H1 (cell line): ENCODE data around the gene SESN3. TPM values are rescaled to one million over a fixed set of nuclear protein-coding genes. Genes with fewer than 3 reads are reported as not detected.

Source experiments
- CTCF ChIA-PET: fragments of 300-600 bp; sonication (Branson Sonifier 250); formaldehyde crosslinking; loops from one replicate; lab custom pipeline; 2021; ENCODE audit not compliant: partially characterized antibody; lab: Charles Lee
- POLR2A ChIA-PET: fragments of 300-600 bp; sonication (Branson Sonifier 250); formaldehyde crosslinking; loops from one replicate; lab custom pipeline; 2021; ENCODE audit warnings: inconsistent platforms; ENCODE audit not compliant: partially characterized antibody; lab: Charles Lee
- DNase-seq, 2 experiments: peaks; one replicate each; pipeline versions ENCODE4 v3.0.0 to v3.0.0-alpha.2; 2010 to 2022; ENCODE audit warnings: low spot score in 2 of 2, low read depth in 1 of 2, mixed read lengths in 1 of 2
- FAIRE-seq: peaks from 2 replicates; lab custom pipeline; 2011; peaks lifted over from hg19 to GRCh38; lab: Jason Lieb, UNC
- H2AFZ ChIP-seq: 2 replicates; pipeline ENCODE4 v1.8.1; 2012; ENCODE audit warnings: low read length, inconsistent platforms
- H2AK5ac ChIP-seq: 2 replicates; pipeline ENCODE4 v1.6.1; 2013; ENCODE audit warnings: low read depth, low read length
- H2BK120ac ChIP-seq: replicated peaks from 2 replicates; pipeline ENCODE3; 2013; ENCODE audit warnings: low read depth, low read length, inconsistent platforms
- H2BK12ac ChIP-seq: 2 replicates; pipeline ENCODE4 v1.6.1; 2013; ENCODE audit warnings: low read depth, low read length
- H2BK15ac ChIP-seq: 2 replicates; pipeline ENCODE4 v1.6.1; 2013; ENCODE audit warnings: low read length
- H2BK20ac ChIP-seq: 2 replicates; pipeline ENCODE4 v1.6.1; 2013; ENCODE audit warnings: low read length
- H2BK5ac ChIP-seq: 2 replicates; pipeline ENCODE4 v1.6.1; 2013; ENCODE audit warnings: low read depth, low read length
- H3K14ac ChIP-seq: 2 replicates; pipeline ENCODE4 v1.6.1; 2013; ENCODE audit warnings: inconsistent platforms; ENCODE audit not compliant: insufficient read length
- H3K18ac ChIP-seq: 2 replicates; pipeline ENCODE4 v1.6.1; 2013; ENCODE audit warnings: low read length; ENCODE audit errors: extremely low read depth
- H3K23ac ChIP-seq: 2 replicates; pipeline ENCODE4 v1.6.1; 2013; ENCODE audit warnings: inconsistent platforms; ENCODE audit not compliant: insufficient read length
- H3K23me2 ChIP-seq: 2 replicates; pipeline ENCODE4 v1.6.1; 2013; ENCODE audit warnings: low read depth, low read length
- H3K27ac ChIP-seq: 2 replicates; pipeline ENCODE4 v1.6.1; 2011; ENCODE audit warnings: low read depth, low read length, inconsistent platforms
- H3K27me3 ChIP-seq, 4 experiments: replicated peaks in 1 of 4; 1 replicate in 1 of 4; 2 replicates in 3 of 4; pipeline versions ENCODE4 v1.6.1 to v1.8.1; 2011 to 2013; ENCODE audit warnings: low read length in 3 of 4, mild to moderate bottlenecking in 3 of 4, inconsistent platforms in 2 of 4, mixed read lengths in 2 of 4, moderate library complexity in 1 of 4; ENCODE audit not compliant: control insufficient read depth in 3 of 4, insufficient read depth in 3 of 4; ENCODE audit errors: extremely low read depth in 1 of 4
- H3K36me3 ChIP-seq, 4 experiments: 2 replicates each; pipeline versions ENCODE4 v1.6.1 to v1.8.1; 2011 to 2013; ENCODE audit warnings: mild to moderate bottlenecking in 4 of 4, low read length in 3 of 4, moderate library complexity in 2 of 4, control low read depth in 1 of 4, inconsistent platforms in 1 of 4; ENCODE audit not compliant: insufficient read depth in 4 of 4, control insufficient read depth in 2 of 4
- H3K4ac ChIP-seq: replicated peaks from 2 replicates; pipeline ENCODE3; 2013; ENCODE audit warnings: low read length, low read depth, mixed read lengths, inconsistent platforms; ENCODE audit not compliant: insufficient read length
- H3K4me1 ChIP-seq, 4 experiments: replicated peaks in 1 of 4; 1 replicate in 1 of 4; 2 replicates in 3 of 4; pipeline versions ENCODE4 v1.6.1 to v1.8.1; 2011 to 2013; ENCODE audit warnings: low read length in 3 of 4, inconsistent platforms in 2 of 4, mixed read lengths in 1 of 4; ENCODE audit not compliant: insufficient read depth in 4 of 4, control insufficient read depth in 3 of 4
- H3K4me2 ChIP-seq, 2 experiments: 2 replicates each; pipeline versions ENCODE4 v1.6.1 to v1.8.1; 2011 to 2013; ENCODE audit warnings: low read depth in 2 of 2, low read length in 2 of 2, control low read depth in 1 of 2, inconsistent platforms in 1 of 2, mild to moderate bottlenecking in 1 of 2; ENCODE audit not compliant: insufficient read depth in 1 of 2
- H3K4me3 ChIP-seq, 4 experiments: fragments of 200-600, 300-600 bp in 1 of 4; sonication (generic), shearing (Covaris generic), sonication (Bioruptor Twin) in 1 of 4; 2 replicates each; pipeline versions ENCODE4 v1.5.1 to v1.8.1; 2011 to 2016; ENCODE audit warnings: low read length in 4 of 4, low read depth in 3 of 4, control low read depth in 2 of 4, inconsistent platforms in 2 of 4, mild to moderate bottlenecking in 2 of 4, mixed read lengths in 1 of 4, moderate library complexity in 1 of 4; ENCODE audit not compliant: insufficient read depth in 2 of 4; ENCODE audit errors: extremely low read depth in 1 of 4
- H3K56ac ChIP-seq: replicated peaks from 2 replicates; pipeline ENCODE3; 2013; ENCODE audit warnings: low read depth, mild to moderate bottlenecking, mixed read lengths, low read length, inconsistent platforms; ENCODE audit not compliant: insufficient read length
- H3K79me1 ChIP-seq: 2 replicates; pipeline ENCODE4 v1.6.1; 2013; ENCODE audit warnings: low read depth, low read length, control low read depth
- H3K79me2 ChIP-seq, 2 experiments: 2 replicates each; pipeline versions ENCODE4 v1.6.1 to v1.8.1; 2012 to 2013; ENCODE audit warnings: low read length in 2 of 2, mild to moderate bottlenecking in 2 of 2, inconsistent platforms in 1 of 2; ENCODE audit not compliant: insufficient read depth in 2 of 2, control insufficient read depth in 1 of 2
- H3K9ac ChIP-seq, 4 experiments: replicated peaks in 1 of 4; 1 replicate in 1 of 4; 2 replicates in 3 of 4; pipeline versions ENCODE4 v1.6.1 to v1.8.1; 2011 to 2013; ENCODE audit warnings: low read depth in 3 of 4, low read length in 3 of 4, control low read depth in 2 of 4, mild to moderate bottlenecking in 2 of 4, moderate library complexity in 2 of 4, inconsistent platforms in 1 of 4; ENCODE audit errors: extremely low read depth in 1 of 4
- H3K9me3 ChIP-seq, 2 experiments: 2 replicates each; pipeline versions ENCODE4 v1.6.1 to v1.8.1; 2012 to 2013; ENCODE audit warnings: mild to moderate bottlenecking in 2 of 2, moderate library complexity in 2 of 2, control low read depth in 1 of 2, inconsistent platforms in 1 of 2, low read depth in 1 of 2, low read length in 1 of 2, mixed read lengths in 1 of 2; ENCODE audit not compliant: insufficient read depth in 2 of 2
- H4K20me1 ChIP-seq, 2 experiments: replicated peaks in 1 of 2; 2 replicates each; pipeline versions ENCODE3 to v1.8.1; 2011 to 2013; ENCODE audit warnings: inconsistent platforms in 2 of 2, low read length in 2 of 2, mild to moderate bottlenecking in 1 of 2; ENCODE audit not compliant: insufficient read depth in 2 of 2, control insufficient read depth in 1 of 2
- H4K5ac ChIP-seq: 2 replicates; pipeline ENCODE4 v1.6.1; 2013; ENCODE audit warnings: low read length, low read depth, mixed read lengths, inconsistent platforms; ENCODE audit not compliant: insufficient read length
- H4K8ac ChIP-seq: 2 replicates; pipeline ENCODE4 v1.8.0; 2013; ENCODE audit warnings: mild to moderate bottlenecking, moderate library complexity, low read length, inconsistent platforms; ENCODE audit not compliant: insufficient read depth; ENCODE audit errors: extremely low read depth
- H4K91ac ChIP-seq: replicated peaks from 2 replicates; pipeline ENCODE3; 2013; ENCODE audit warnings: low read length, mixed read lengths, inconsistent platforms; ENCODE audit not compliant: insufficient read length
- CBX8 ChIP-seq: fragments of 300-800, 300-1000 bp; sonication (generic); IDR thresholded peaks from 2 replicates; pipeline ENCODE4 v1.7.1; 2016; ENCODE audit warnings: low read depth, low read length, borderline replicate concordance
- WGBS, 2 experiments: shearing (Covaris generic) in 1 of 2; methylation state at CpG; one replicate each; pipeline versions ENCODE4 v1.1.6 to v1.1.7; 2013 to 2015; ENCODE audit warnings: low lambda C conversion rate in 2 of 2, mixed read lengths in 2 of 2, inconsistent platforms in 1 of 2, low coverage in 1 of 2, missing lambda C conversion rate in 1 of 2; ENCODE audit not compliant: insufficient replicate concordance in 2 of 2, insufficient coverage in 1 of 2, insufficient read length in 1 of 2; ENCODE audit errors: extremely low coverage in 1 of 2, missing lambda C conversion rate in 1 of 2; 5-methylcytosine and 5-hydroxymethylcytosine counted together
- polyA plus RNA-seq, 7 experiments: library from polyadenylated mRNA; depleted of rRNA in 3 of 7; stranded (reverse) in 5 of 7; unstranded in 2 of 7; fragments of >200 nt in 5 of 7; fragments of 200-250 nt in 2 of 7; gene quantifications; 1 replicate in 5 of 7; 2 replicates in 1 of 7; 4 replicates in 1 of 7; pipeline versions ENCODE4 v1.2.1 to v1.2.3, GENCODE V29; 2011 to 2013; ENCODE audit warnings: missing spikeins in 2 of 7, mixed read lengths in 2 of 7
- total RNA-seq: library from RNA; stranded (reverse); fragmentation: NEBNext Ultra II Directional; extraction: Animal tissue kit (Norgen Biotek cat#: 25700); gene quantifications from 2 replicates; pipeline ENCODE4 v1.2.1, GENCODE V29; 2021
- TF ChIP-seq, protein P1 (sequence below): IDR thresholded peaks from 2 replicates; pipeline ENCODE4 v1.6.1; 2012; ENCODE audit warnings: low read length, inconsistent platforms

The SESN3 gene
- total and polyA plus RNA-seq, 2 of the 8 experiments (the other 6 are each of a cell fraction or from before 2014, with no cell fraction given), result 10.2 to 31.1 TPM

DNA sequence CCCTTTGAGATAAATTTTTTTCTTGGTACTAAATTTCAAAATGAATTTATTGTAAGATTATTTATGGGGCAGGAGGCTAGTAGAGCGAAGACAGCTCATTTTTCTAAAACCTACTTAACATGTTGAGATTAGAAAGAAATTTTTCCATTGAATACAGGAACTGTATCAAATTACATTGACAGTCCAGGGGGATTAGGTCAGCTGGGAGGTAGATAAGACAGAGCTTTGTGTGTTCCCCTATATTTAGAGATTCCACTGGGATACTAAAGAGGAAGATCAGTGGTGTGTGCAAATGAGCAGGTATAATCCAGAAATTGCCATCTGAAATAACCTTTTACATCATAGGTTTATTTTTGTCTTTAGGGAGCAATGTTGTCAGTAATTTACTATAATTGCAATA, 109.3 kb downstream of the SESN3 start:
- no peak overlapping the region for H4K5ac ChIP-seq
- FAIRE-seq (no peak), DNase-seq (no peak)
- no peak overlapping the region for H3K56ac ChIP-seq
- H4K8ac ChIP-seq, result no peak overlapping the region
- no peak overlapping the region for H2AFZ ChIP-seq
- no peak overlapping the region for H3K4me3 ChIP-seq
- ChIA-PET POLR2A (no interaction called here), CTCF (no interaction called here)
- H4K91ac ChIP-seq, result no peak overlapping the region
- H2BK120ac ChIP-seq, result no peak overlapping the region
- H3K23me2 ChIP-seq, result no peaks in the 10 kb centered on the region
- H3K4me1 ChIP-seq, result no peaks in the 10 kb centered on the region
- H2BK15ac ChIP-seq, result no peak overlapping the region
- no peak overlapping the region for H2AK5ac ChIP-seq
- TF ChIP-seq, protein P1, sequence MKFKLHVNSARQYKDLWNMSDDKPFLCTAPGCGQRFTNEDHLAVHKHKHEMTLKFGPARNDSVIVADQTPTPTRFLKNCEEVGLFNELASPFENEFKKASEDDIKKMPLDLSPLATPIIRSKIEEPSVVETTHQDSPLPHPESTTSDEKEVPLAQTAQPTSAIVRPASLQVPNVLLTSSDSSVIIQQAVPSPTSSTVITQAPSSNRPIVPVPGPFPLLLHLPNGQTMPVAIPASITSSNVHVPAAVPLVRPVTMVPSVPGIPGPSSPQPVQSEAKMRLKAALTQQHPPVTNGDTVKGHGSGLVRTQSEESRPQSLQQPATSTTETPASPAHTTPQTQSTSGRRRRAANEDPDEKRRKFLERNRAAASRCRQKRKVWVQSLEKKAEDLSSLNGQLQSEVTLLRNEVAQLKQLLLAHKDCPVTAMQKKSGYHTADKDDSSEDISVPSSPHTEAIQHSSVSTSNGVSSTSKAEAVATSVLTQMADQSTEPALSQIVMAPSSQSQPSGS, result no peak
- TF ChIP-seq CBX8, result no peak
- no peak overlapping the region for H3K14ac ChIP-seq
- H4K20me1 ChIP-seq, result peaks cover 0 to 2% of the 10 kb centered on the region in 2 experiments
- no peak overlapping the region for H3K9ac ChIP-seq
- no peaks in the 10 kb centered on the region for H3K79me1 ChIP-seq
- H3K27me3 ChIP-seq, result no peaks in the 10 kb centered on the region
- H2BK20ac ChIP-seq, result no peak overlapping the region
- H2BK5ac ChIP-seq, result no peak overlapping the region
- no peaks in the 10 kb centered on the region for H3K36me3 ChIP-seq
- no peak overlapping the region for H3K4me2 ChIP-seq
- H2BK12ac ChIP-seq, result no peak overlapping the region
- WGBS, 2 experiments, result 85% methylated on average over 1 of the region's 1 CpG; no CpG with 5 or more reads in 1 of the 2 experiments
- no peak overlapping the region for H3K4ac ChIP-seq
- no peak overlapping the region for H3K27ac ChIP-seq
- no peaks in the 10 kb centered on the region for H3K79me2 ChIP-seq
- no peak overlapping the region for H3K23ac ChIP-seq
- H3K18ac ChIP-seq, result no peak overlapping the region
- no peaks in the 10 kb centered on the region for H3K9me3 ChIP-seq
